HepG2 (cell line): ENCODE data around the gene STARD5. TPM values are rescaled to one million over a fixed set of nuclear protein-coding genes. Genes with fewer than 3 reads are reported as not detected.

ENCODE experiments used
- ATAC-seq: fragments of 200-7000 bp; cut with Tn5 transposase; 3 replicates; pipeline ENCODE4 v1.9.1; 2020; ENCODE audit warnings: mild to moderate bottlenecking, moderate library complexity
- BruUV-seq: library from RNA; stranded (reverse); fragments of 400-500 nt; replicated peaks from 2 replicates; lab custom pipeline; 2021; lab: Mats Ljungman, UMichigan
- CTCF ChIA-PET: fragments of 300-600 bp; formaldehyde crosslinking; extraction: SDS; loops from one replicate; lab custom pipeline; 2021; ENCODE audit warnings: low total read pairs, inconsistent platforms, low intra/inter-chr PET ratio; lab: Yijun Ruan, JAX
- POLR2A ChIA-PET: fragments of 350-600 bp; sonication (Branson Sonifier 250); formaldehyde crosslinking; loops from one replicate; lab custom pipeline; 2020; ENCODE audit warnings: antibody characterized with exemption, inconsistent platforms; lab: Yijun Ruan, JAX
- DNase-seq: peaks from one replicate; pipeline ENCODE4 v3.0.0-alpha.2; 2015; ENCODE audit warnings: low spot score
- FAIRE-seq: peaks from 3 replicates; lab custom pipeline; 2011; peaks lifted over from hg19 to GRCh38; lab: Jason Lieb, UNC
- H2AFZ ChIP-seq: one replicate; pipeline ENCODE4 v1.6.1; 2011; ENCODE audit warnings: low read length, inconsistent platforms
- H3K27ac ChIP-seq: fragments of 300-600 bp; 3 replicates; pipeline ENCODE4 v1.8.0; 2011; ENCODE audit warnings: mixed run types, mild to moderate bottlenecking, mixed read lengths, low read length, inconsistent platforms; ENCODE audit not compliant: insufficient read depth; ENCODE audit errors: extremely low read length
- H3K27me3 ChIP-seq, 2 experiments: fragments of 200-600 bp in 1 of 2; 2 replicates in 1 of 2; 3 replicates in 1 of 2; pipeline versions ENCODE4 v1.6.0 to v1.8.0; 2011; ENCODE audit warnings: low read length in 2 of 2, mild to moderate bottlenecking in 2 of 2, moderate library complexity in 2 of 2, inconsistent platforms in 1 of 2; ENCODE audit not compliant: insufficient read depth in 2 of 2, control insufficient read depth in 1 of 2
- H3K36me3 ChIP-seq, 2 experiments: fragments of 200-600 bp in 1 of 2; replicated peaks in 1 of 2; 2 replicates in 1 of 2; 3 replicates in 1 of 2; pipeline versions ENCODE4 v1.5.1 to v1.8.0; 2011; ENCODE audit warnings: low read length in 2 of 2, inconsistent platforms in 1 of 2; ENCODE audit not compliant: insufficient read depth in 2 of 2, control insufficient read depth in 1 of 2
- H3K4me1 ChIP-seq: 2 replicates; pipeline ENCODE4 v1.5.1; 2012; ENCODE audit warnings: low read length, inconsistent platforms; ENCODE audit not compliant: insufficient read depth
- H3K4me2 ChIP-seq: 2 replicates; pipeline ENCODE4 v1.6.0; 2011; ENCODE audit warnings: low read depth, low read length, inconsistent platforms
- H3K4me3 ChIP-seq, 3 experiments: fragments of 200-600 bp in 1 of 3; sonication (generic), shearing (Covaris generic) in 1 of 3; replicated peaks in 1 of 3; 2 replicates each; pipeline ENCODE4 v1.5.1; 2011 to 2016; ENCODE audit warnings: low read length in 3 of 3, inconsistent platforms in 2 of 3, low read depth in 2 of 3, mild to moderate bottlenecking in 2 of 3, control low read depth in 1 of 3, mixed read lengths in 1 of 3; ENCODE audit not compliant: insufficient read depth in 1 of 3
- H3K79me2 ChIP-seq: one replicate; pipeline ENCODE4 v1.6.1; 2011; ENCODE audit warnings: low read length, inconsistent platforms; ENCODE audit not compliant: insufficient read depth
- H3K9ac ChIP-seq: 2 replicates; pipeline ENCODE4 v1.6.0; 2011; ENCODE audit warnings: mild to moderate bottlenecking, low read depth, low read length, inconsistent platforms; ENCODE audit not compliant: insufficient read depth
- H3K9me3 ChIP-seq: 2 replicates; pipeline ENCODE4 v1.5.1; 2012; ENCODE audit warnings: mild to moderate bottlenecking, low read length
- H4K20me1 ChIP-seq: 2 replicates; pipeline ENCODE4 v1.6.0; 2011; ENCODE audit warnings: inconsistent platforms, mild to moderate bottlenecking, low read length, moderate library complexity; ENCODE audit not compliant: insufficient read depth
- ISL2 ChIP-seq: sonication (generic); formaldehyde crosslinking; IDR thresholded peaks from 2 replicates; pipeline ENCODE4 v1.5.0; 2020; ENCODE audit warnings: missing genetic modification reagents
- KDM5A ChIP-seq: fragments of 200-600 bp; sonication (generic); IDR thresholded peaks from 2 replicates; pipeline ENCODE4 v1.7.0; 2018; ENCODE audit warnings: antibody characterized with exemption, mild to moderate bottlenecking, low read length, borderline replicate concordance
- MAFF ChIP-seq: IDR thresholded peaks from 2 replicates; pipeline ENCODE4 v1.6.1; 2011; ENCODE audit warnings: low read depth, low read length, improper control_type of control experiment
- MIER3 ChIP-seq: IDR thresholded peaks from 2 replicates; pipeline ENCODE4 v1.6.1; 2016; ENCODE audit warnings: missing compliant biosample characterization, borderline replicate concordance
- NFE2L1 ChIP-seq: sonication (generic); formaldehyde crosslinking; IDR thresholded peaks from 2 replicates; pipeline ENCODE4 v1.4.0; 2020; ENCODE audit warnings: missing genetic modification reagents, mild to moderate bottlenecking, borderline replicate concordance
- ONECUT2 ChIP-seq: sonication (generic); formaldehyde crosslinking; IDR thresholded peaks from 2 replicates; pipeline ENCODE4 v1.4.0; 2020; ENCODE audit warnings: missing genetic modification reagents
- SP4 ChIP-seq: sonication (generic); formaldehyde crosslinking; IDR thresholded peaks from 2 replicates; pipeline ENCODE4 v1.8.1; 2023; ENCODE audit warnings: mild to moderate bottlenecking, missing genetic modification reagents
- THYN1 ChIP-seq: sonication (generic); formaldehyde crosslinking; IDR thresholded peaks from 2 replicates; pipeline ENCODE4 v1.8.1; 2023; ENCODE audit warnings: low read depth, mild to moderate bottlenecking, moderate library complexity, missing genetic modification reagents, borderline replicate concordance
- ZFP36L2 ChIP-seq: sonication (generic); formaldehyde crosslinking; IDR thresholded peaks from 2 replicates; pipeline ENCODE4 v1.4.0; 2020; ENCODE audit warnings: missing genetic modification reagents
- ZMAT3 ChIP-seq: sonication (generic); formaldehyde crosslinking; conservative IDR thresholded peaks from 2 replicates; pipeline ENCODE4 v1.7.0; 2021; ENCODE audit warnings: missing genetic modification reagents
- ZNF160 ChIP-seq: sonication (generic); formaldehyde crosslinking; IDR thresholded peaks from 2 replicates; pipeline ENCODE4 v1.8.0; 2022; ENCODE audit warnings: mild to moderate bottlenecking, inconsistent platforms, missing genetic modification reagents
- ZNF180 ChIP-seq: sonication (generic); formaldehyde crosslinking; IDR thresholded peaks from 2 replicates; pipeline ENCODE4 v1.4.0; 2020; ENCODE audit warnings: low read depth, missing genetic modification reagents, borderline replicate concordance
- ZNF329 ChIP-seq: sonication (generic); formaldehyde crosslinking; IDR thresholded peaks from 2 replicates; pipeline ENCODE4 v1.9.0; 2021; ENCODE audit warnings: low read depth, mild to moderate bottlenecking, missing genetic modification reagents
- ZNF33A ChIP-seq: sonication (generic); formaldehyde crosslinking; IDR thresholded peaks from 2 replicates; pipeline ENCODE4 v1.5.1; 2020; ENCODE audit warnings: missing genetic modification reagents, mild to moderate bottlenecking, moderate library complexity, borderline replicate concordance
- ZNF44 ChIP-seq: sonication (generic); formaldehyde crosslinking; IDR thresholded peaks from 2 replicates; pipeline ENCODE4 v1.5.1; 2020; ENCODE audit warnings: mild to moderate bottlenecking, missing genetic modification reagents
- ZNF530 ChIP-seq: sonication (generic); formaldehyde crosslinking; IDR thresholded peaks from 2 replicates; pipeline ENCODE4 v1.5.0; 2020; ENCODE audit warnings: low read depth, mild to moderate bottlenecking, missing genetic modification reagents
- ZNF616 ChIP-seq: sonication (generic); formaldehyde crosslinking; IDR thresholded peaks from 2 replicates; pipeline ENCODE4 v1.5.0; 2020; ENCODE audit warnings: low read depth, mild to moderate bottlenecking, missing genetic modification reagents
- ZNF75D ChIP-seq: sonication (generic); formaldehyde crosslinking; IDR thresholded peaks from 2 replicates; pipeline ENCODE4 v1.8.1; 2023; ENCODE audit warnings: missing genetic modification reagents, mild to moderate bottlenecking, borderline replicate concordance
- ZSCAN12 ChIP-seq: sonication (generic); formaldehyde crosslinking; IDR thresholded peaks from 2 replicates; pipeline ENCODE4 v1.9.0; 2021; ENCODE audit warnings: mild to moderate bottlenecking, missing genetic modification reagents
- WGBS: methylation state at CpG from one replicate; pipeline ENCODE4 v1.1.6; 2017; ENCODE audit warnings: low lambda C conversion rate; 5-methylcytosine and 5-hydroxymethylcytosine counted together
- in situ Hi-C: cut with HindIII; loops from 2 replicates; pipeline ENCODE4 v1.10.0; 2017; ENCODE audit warnings: low pct_unique_long_range_greater_than_20kb; ENCODE audit not compliant: extremely low pct_ligation_motif_present
- intact Hi-C: fragments of 100-400 bp; cut with micrococcal nuclease; formaldehyde crosslinking; loops from one replicate; pipeline ENCODE4 v1.10.0; 2022; ENCODE audit not compliant: unreplicated experiment
- polyA plus RNA-seq, 8 experiments: library from polyadenylated mRNA; depleted of rRNA in 3 of 8; stranded (reverse) in 7 of 8; unstranded in 1 of 8; fragments of >200 nt; fragmentation: Illumina TruSeq in 4 of 8; extraction: Trizol in 4 of 8; gene quantifications; 2 replicates each; pipeline versions ENCODE4 v1.2.1 to v1.2.3, GENCODE V29; 2011 to 2016; ENCODE audit warnings: low read depth in 4 of 8, missing spikeins in 1 of 8, mixed read lengths in 1 of 8; ENCODE audit not compliant: insufficient read depth in 1 of 8
- total RNA-seq, 5 experiments: library from RNA; depleted of rRNA; stranded (reverse); fragments of >200 nt; fragmentation: Illumina TruSeq; extraction: Trizol; gene quantifications; 2 replicates each; pipeline ENCODE4 v1.2.3, GENCODE V29; 2016; ENCODE audit warnings: low read depth in 1 of 5
- TF ChIP-seq, protein P1 (sequence below): sonication (generic); formaldehyde crosslinking; IDR thresholded peaks from 2 replicates; pipeline ENCODE4 v1.4.0; 2020; ENCODE audit warnings: mild to moderate bottlenecking, missing genetic modification reagents

STARD5 gene
- total and polyA plus RNA-seq, 2 of the 13 experiments (the other 11 are each of a cell fraction or from before 2014, with no cell fraction given), result 3.1 to 3.5 TPM

DNA sequence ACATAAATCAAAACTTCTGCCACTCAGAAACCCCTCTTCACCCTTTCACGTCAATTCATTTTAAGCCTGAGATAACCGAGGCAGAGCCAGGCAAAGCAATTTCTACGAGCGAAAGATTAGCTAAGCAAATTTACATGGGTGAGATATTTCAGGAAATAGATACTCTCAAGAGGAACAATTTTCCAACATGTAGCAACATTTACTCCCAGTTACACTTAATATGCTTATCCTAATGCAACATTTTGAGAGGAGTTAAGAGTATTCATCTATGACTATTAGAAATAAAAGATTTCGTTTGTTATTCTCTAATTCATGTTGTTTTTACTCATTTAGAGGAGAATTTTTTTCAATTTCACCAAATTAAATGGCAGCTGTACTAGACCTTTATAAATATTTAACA is 49.2 kb upstream of the STARD5 start:
- in situ Hi-C loops, result no loop called here
- intact Hi-C loops, result no loop called here
- no TSS peak for BruUV-seq
- H3K4me1 ChIP-seq, result no peaks in the 10 kb centered on the region
- no peak overlapping the region for H3K4me3 ChIP-seq
- ATAC-seq (no peak), FAIRE-seq (no peak), DNase-seq (no peak)
- no peaks in the 10 kb centered on the region for H3K27me3 ChIP-seq
- 58% methylated on average over 5 of the region's 5 CpGs for WGBS
- no peak overlapping the region for H3K9ac ChIP-seq
- no peak overlapping the region for H2AFZ ChIP-seq
- no peaks in the 10 kb centered on the region for H4K20me1 ChIP-seq
- H3K27ac ChIP-seq, result no peak overlapping the region
- no peaks in the 10 kb centered on the region for H3K36me3 ChIP-seq
- TF ChIP-seq NFE2L1, result no peak
- no peak for TF ChIP-seq ZNF616 (CRISPR knock-in tag)
- TF ChIP-seq ONECUT2 (CRISPR knock-in tag), result no peak
- no peak for TF ChIP-seq ZNF33A
- TF ChIP-seq, protein P1, sequence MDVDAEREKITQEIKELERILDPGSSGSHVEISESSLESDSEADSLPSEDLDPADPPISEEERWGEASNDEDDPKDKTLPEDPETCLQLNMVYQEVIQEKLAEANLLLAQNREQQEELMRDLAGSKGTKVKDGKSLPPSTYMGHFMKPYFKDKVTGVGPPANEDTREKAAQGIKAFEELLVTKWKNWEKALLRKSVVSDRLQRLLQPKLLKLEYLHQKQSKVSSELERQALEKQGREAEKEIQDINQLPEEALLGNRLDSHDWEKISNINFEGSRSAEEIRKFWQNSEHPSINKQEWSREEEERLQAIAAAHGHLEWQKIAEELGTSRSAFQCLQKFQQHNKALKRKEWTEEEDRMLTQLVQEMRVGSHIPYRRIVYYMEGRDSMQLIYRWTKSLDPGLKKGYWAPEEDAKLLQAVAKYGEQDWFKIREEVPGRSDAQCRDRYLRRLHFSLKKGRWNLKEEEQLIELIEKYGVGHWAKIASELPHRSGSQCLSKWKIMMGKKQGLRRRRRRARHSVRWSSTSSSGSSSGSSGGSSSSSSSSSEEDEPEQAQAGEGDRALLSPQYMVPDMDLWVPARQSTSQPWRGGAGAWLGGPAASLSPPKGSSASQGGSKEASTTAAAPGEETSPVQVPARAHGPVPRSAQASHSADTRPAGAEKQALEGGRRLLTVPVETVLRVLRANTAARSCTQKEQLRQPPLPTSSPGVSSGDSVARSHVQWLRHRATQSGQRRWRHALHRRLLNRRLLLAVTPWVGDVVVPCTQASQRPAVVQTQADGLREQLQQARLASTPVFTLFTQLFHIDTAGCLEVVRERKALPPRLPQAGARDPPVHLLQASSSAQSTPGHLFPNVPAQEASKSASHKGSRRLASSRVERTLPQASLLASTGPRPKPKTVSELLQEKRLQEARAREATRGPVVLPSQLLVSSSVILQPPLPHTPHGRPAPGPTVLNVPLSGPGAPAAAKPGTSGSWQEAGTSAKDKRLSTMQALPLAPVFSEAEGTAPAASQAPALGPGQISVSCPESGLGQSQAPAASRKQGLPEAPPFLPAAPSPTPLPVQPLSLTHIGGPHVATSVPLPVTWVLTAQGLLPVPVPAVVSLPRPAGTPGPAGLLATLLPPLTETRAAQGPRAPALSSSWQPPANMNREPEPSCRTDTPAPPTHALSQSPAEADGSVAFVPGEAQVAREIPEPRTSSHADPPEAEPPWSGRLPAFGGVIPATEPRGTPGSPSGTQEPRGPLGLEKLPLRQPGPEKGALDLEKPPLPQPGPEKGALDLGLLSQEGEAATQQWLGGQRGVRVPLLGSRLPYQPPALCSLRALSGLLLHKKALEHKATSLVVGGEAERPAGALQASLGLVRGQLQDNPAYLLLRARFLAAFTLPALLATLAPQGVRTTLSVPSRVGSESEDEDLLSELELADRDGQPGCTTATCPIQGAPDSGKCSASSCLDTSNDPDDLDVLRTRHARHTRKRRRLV (CRISPR knock-in tag), result no peak
- no peak for TF ChIP-seq KDM5A
- TF ChIP-seq ZNF160 (CRISPR knock-in tag), result no peak
- no peak for TF ChIP-seq ZNF329 (CRISPR knock-in tag)
- TF ChIP-seq MIER3 (CRISPR knock-in tag), result no peak
- TF ChIP-seq ZNF75D, result no peak
- TF ChIP-seq THYN1, result no peak
- TF ChIP-seq ZSCAN12 (CRISPR knock-in tag), result no peak
- TF ChIP-seq ZMAT3, result no peak
- TF ChIP-seq ZFP36L2, result no peak
- TF ChIP-seq MAFF, result no peak
- TF ChIP-seq ZNF530 (CRISPR knock-in tag), result no peak
- no peak for TF ChIP-seq ISL2 (CRISPR knock-in tag)
- no peak for TF ChIP-seq ZNF44
- TF ChIP-seq ZNF180 (CRISPR knock-in tag), result no peak
- TF ChIP-seq SP4, result no peak
- ChIA-PET POLR2A (no interaction called here), CTCF (no interaction called here)
- no peak overlapping the region for H3K4me2 ChIP-seq
- H3K9me3 ChIP-seq, result no peaks in the 10 kb centered on the region
- no peaks in the 10 kb centered on the region for H3K79me2 ChIP-seq
